Parathyroid adenoma (tissue), 2 donors: ENCODE measurements around the gene ANKRD13A.
"Not testable (repeated sequence)": the region's sequence is repeated elsewhere in the genome, so short reads cannot be mapped to it uniquely, and the experiment has no call there.

Experiments
- H2AFZ ChIP-seq: fragments of 300-600 bp; sonication (generic); one replicate; pipeline ENCODE4 v1.7.0; 2017; ENCODE audit warnings: antibody characterized with exemption, mild to moderate bottlenecking
- H3K27ac ChIP-seq: fragments of 300-600 bp; sonication (generic); one replicate; pipeline ENCODE4 v1.7.0; 2017
- H3K27me3 ChIP-seq: fragments of 300-600 bp; sonication (generic); one replicate; pipeline ENCODE4 v1.7.0; 2017; ENCODE audit warnings: low read length; ENCODE audit not compliant: control insufficient read depth, insufficient read depth
- H3K36me3 ChIP-seq: fragments of 300-600 bp; sonication (generic); one replicate; pipeline ENCODE4 v1.7.0; 2017; ENCODE audit warnings: low read length; ENCODE audit not compliant: control insufficient read depth, insufficient read depth
- H3K4me1 ChIP-seq: fragments of 300-600 bp; sonication (generic); one replicate; pipeline ENCODE4 v1.7.0; 2017; ENCODE audit warnings: control low read depth
- H3K4me2 ChIP-seq: fragments of 300-600 bp; sonication (generic); one replicate; pipeline ENCODE4 v1.7.0; 2017; ENCODE audit warnings: low read length
- H3K4me3 ChIP-seq: fragments of 300-600 bp; sonication (generic); one replicate; pipeline ENCODE4 v1.7.0; 2017; ENCODE audit warnings: low read depth, low read length
- H3K79me2 ChIP-seq: fragments of 300-600 bp; sonication (generic); one replicate; pipeline ENCODE4 v1.7.0; 2017; ENCODE audit warnings: control low read depth
- H3K9ac ChIP-seq: fragments of 300-600 bp; sonication (generic); one replicate; pipeline ENCODE4 v1.7.0; 2017; ENCODE audit warnings: mild to moderate bottlenecking
- H3K9me3 ChIP-seq: fragments of 300-600 bp; sonication (generic); one replicate; pipeline ENCODE4 v1.7.0; 2017; ENCODE audit warnings: low read length; ENCODE audit not compliant: control insufficient read depth
- CTCF ChIP-seq: fragments of 300-600 bp; sonication (generic); IDR thresholded peaks from one replicate; pipeline ENCODE4 v1.7.0; 2017; ENCODE audit warnings: antibody characterized with exemption, mild to moderate bottlenecking
- donor health status: primary hyperparathyroidism.

ANKRD13A gene

GRCh38 chr12:110048242-110049027, 49.2 kb downstream of the ANKRD13A start, which contains the start of gene C12orf76:
TSS of gene C12orf76 (minus strand) at chr12:110048522. CDS start at chr12:110048495, 27 bp downstream.
- H3K4me3 ChIP-seq: peak within 1 kb of the TSS; percentile 69
- H3K4me2 ChIP-seq: peak within 1 kb of the TSS; percentile 83
- peaks cover 11% of the 10 kb centered on the region for H3K4me1 ChIP-seq
- H3K79me2 ChIP-seq: peaks cover 12% of the 10 kb centered on the region
- no peaks in the 10 kb centered on the region for H3K36me3 ChIP-seq
- H3K9me3 ChIP-seq: no peaks in the 10 kb centered on the region
- peak within 1 kb of the TSS; percentile 73 for H3K27ac ChIP-seq
- H3K9ac ChIP-seq: peak within 1 kb of the TSS; percentile 78
- H2AFZ ChIP-seq: peak within 1 kb of the TSS; percentile 92
- no peaks in the 10 kb centered on the region for H3K27me3 ChIP-seq
- TF ChIP-seq CTCF: no peak

GRCh38 chr12:110049034-110049433, 49.8 kb downstream of the ANKRD13A start:
- not testable (repeated sequence) for H3K9ac ChIP-seq, H3K36me3 ChIP-seq, H3K27me3 ChIP-seq, H3K9me3 ChIP-seq
- H3K4me1 ChIP-seq: peaks cover 11% of the 10 kb centered on the region
- H3K4me3 ChIP-seq: peak overlapping the region; percentile 69
- peak overlapping the region; percentile 92 for H2AFZ ChIP-seq
- H3K27ac ChIP-seq: peak overlapping the region; percentile 73
- peak overlapping the region; percentile 83 for H3K4me2 ChIP-seq
- H3K79me2 ChIP-seq: peaks cover 12% of the 10 kb centered on the region

- H3K9ac ChIP-seq, H3K9me3 ChIP-seq, H3K27me3 ChIP-seq, H3K27ac ChIP-seq, H3K4me3 ChIP-seq, H3K4me2 ChIP-seq, H3K36me3 ChIP-seq: not testable (repeated sequence)
- peak overlapping the region; percentile 20 for H2AFZ ChIP-seq
- H3K4me1 ChIP-seq: peaks cover 11% of the 10 kb centered on the region
- peaks cover 12% of the 10 kb centered on the region for H3K79me2 ChIP-seq
Observed at GRCh38 chr12:110049666-110050065, 50.4 kb downstream of the ANKRD13A start.

- no peak overlapping the region for H3K4me2 ChIP-seq
- H3K4me1 ChIP-seq: peaks cover 11% of the 10 kb centered on the region
- no peaks in the 10 kb centered on the region for H3K9me3 ChIP-seq
- no peak overlapping the region for H3K9ac ChIP-seq
- H3K27me3 ChIP-seq: no peaks in the 10 kb centered on the region
- H3K79me2 ChIP-seq: peaks cover 12% of the 10 kb centered on the region
- no peak for TF ChIP-seq CTCF
- H3K4me3 ChIP-seq: no peak overlapping the region
- H3K27ac ChIP-seq: no peak overlapping the region
- no peak overlapping the region for H2AFZ ChIP-seq
- no peaks in the 10 kb centered on the region for H3K36me3 ChIP-seq
Observed at GRCh38 chr12:110050927-110051326, 51.7 kb downstream of the ANKRD13A start.

- H3K9me3 ChIP-seq, H3K4me2 ChIP-seq, H3K9ac ChIP-seq, H3K27me3 ChIP-seq, H3K4me3 ChIP-seq, H2AFZ ChIP-seq, H3K27ac ChIP-seq, H3K79me2 ChIP-seq, H3K4me1 ChIP-seq, H3K36me3 ChIP-seq: not testable (repeated sequence)
Observed at GRCh38 chr12:110055375-110056352, 56.4 kb downstream of the ANKRD13A start.

- not testable (repeated sequence) for H3K27ac ChIP-seq, H3K36me3 ChIP-seq, H3K4me3 ChIP-seq, H3K4me1 ChIP-seq, H3K79me2 ChIP-seq, H3K27me3 ChIP-seq, H3K4me2 ChIP-seq, H3K9me3 ChIP-seq, H2AFZ ChIP-seq, H3K9ac ChIP-seq
Observed at GRCh38 chr12:110056643-110057042, 57.4 kb downstream of the ANKRD13A start.
